Calu3 (cell line): ENCODE data around the gene NPM3. TPM values are rescaled to one million over a fixed set of nuclear protein-coding genes. Genes with fewer than 3 reads are reported as not detected.
A peak's percentile ranks its signal among the peaks of the same experiment; 100 is the strongest.

ENCODE experiments used
- BruUV-seq: library from RNA; stranded (reverse); fragments of 400-500 nt; replicated peaks from 2 replicates; lab custom pipeline; 2021; lab: Mats Ljungman, UMichigan
- CTCF ChIA-PET: fragments of 300-600 bp; sonication (Branson Sonifier 250); formaldehyde crosslinking; loops from one replicate; lab custom pipeline; 2022; ENCODE audit warnings: antibody characterized with exemption; lab: Charles Lee
- DNase-seq: peaks from one replicate; pipeline ENCODE4 v3.0.0; 2022
- H3K27ac Mint-ChIP-seq: one replicate; pipeline ENCODE4 v1.8.0; 2022; ENCODE audit warnings: mixed read lengths; ENCODE audit not compliant: unreplicated experiment
- H3K27me3 Mint-ChIP-seq: one replicate; pipeline ENCODE4 v1.8.0; 2022; ENCODE audit warnings: mixed read lengths; ENCODE audit not compliant: unreplicated experiment
- H3K36me3 Mint-ChIP-seq: one replicate; pipeline ENCODE4 v1.8.0; 2022; ENCODE audit warnings: mild to moderate bottlenecking, moderate library complexity, mixed read lengths; ENCODE audit not compliant: insufficient read depth, unreplicated experiment
- H3K4me1 Mint-ChIP-seq: one replicate; pipeline ENCODE4 v1.8.0; 2022; ENCODE audit warnings: mild to moderate bottlenecking, low read depth, mixed read lengths; ENCODE audit not compliant: unreplicated experiment
- H3K4me3 Mint-ChIP-seq: one replicate; pipeline ENCODE4 v1.8.0; 2022; ENCODE audit warnings: mild to moderate bottlenecking, low read depth, moderate library complexity, mixed read lengths; ENCODE audit not compliant: unreplicated experiment
- H3K9me3 Mint-ChIP-seq: one replicate; pipeline ENCODE4 v1.8.0; 2022; ENCODE audit warnings: low read depth, mixed read lengths; ENCODE audit not compliant: unreplicated experiment
- intact Hi-C: fragments of 100-400 bp; cut with micrococcal nuclease; formaldehyde crosslinking; loops from one replicate; pipeline ENCODE4 v1.10.0; 2022; ENCODE audit not compliant: unreplicated experiment
- total RNA-seq: library from RNA; stranded (reverse); gene quantifications from 2 replicates; pipeline ENCODE4 v1.2.3, GENCODE V29; 2022
- TF ChIP-seq, protein P1 (sequence below): fragments of 200-600 bp; IDR thresholded peaks from one replicate; pipeline ENCODE4 v1.8.0; 2022; ENCODE audit warnings: antibody characterized with exemption; ENCODE audit not compliant: unreplicated experiment

The NPM3 gene
- total RNA-seq, 1 experiment from 2014 or later = 51.5 TPM

DNA sequence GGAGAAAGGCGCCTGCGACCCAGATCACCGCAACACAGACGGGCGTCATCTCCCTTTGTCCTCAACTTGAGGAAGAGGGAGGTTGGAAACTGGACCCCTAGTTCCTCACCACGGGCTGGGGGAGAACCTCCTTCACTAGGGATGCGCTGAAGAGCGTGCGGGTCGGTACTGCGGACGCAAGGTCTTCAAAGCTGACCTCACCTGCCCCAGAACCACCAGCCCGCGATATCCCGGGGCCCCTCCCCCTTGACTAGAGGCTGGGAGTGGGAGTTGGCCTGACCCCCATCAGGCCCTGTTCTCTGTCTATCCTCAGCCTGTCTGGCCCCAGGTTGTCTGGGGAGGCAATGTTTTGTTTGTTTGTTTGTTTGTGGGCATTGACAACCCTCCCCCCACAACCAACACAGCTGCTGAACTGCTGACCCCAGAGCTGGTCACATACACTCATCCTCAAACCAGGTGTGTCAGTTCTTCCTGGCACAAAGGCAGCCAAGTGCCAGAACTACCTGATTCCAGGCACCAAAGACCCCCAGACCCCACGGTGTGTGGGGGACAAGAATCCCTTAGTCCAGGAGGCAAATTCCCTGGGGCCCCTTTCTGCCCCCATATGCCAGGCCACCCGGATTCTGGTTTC is 2.9 kb downstream of the NPM3 start:
- TF ChIP-seq, protein P1, sequence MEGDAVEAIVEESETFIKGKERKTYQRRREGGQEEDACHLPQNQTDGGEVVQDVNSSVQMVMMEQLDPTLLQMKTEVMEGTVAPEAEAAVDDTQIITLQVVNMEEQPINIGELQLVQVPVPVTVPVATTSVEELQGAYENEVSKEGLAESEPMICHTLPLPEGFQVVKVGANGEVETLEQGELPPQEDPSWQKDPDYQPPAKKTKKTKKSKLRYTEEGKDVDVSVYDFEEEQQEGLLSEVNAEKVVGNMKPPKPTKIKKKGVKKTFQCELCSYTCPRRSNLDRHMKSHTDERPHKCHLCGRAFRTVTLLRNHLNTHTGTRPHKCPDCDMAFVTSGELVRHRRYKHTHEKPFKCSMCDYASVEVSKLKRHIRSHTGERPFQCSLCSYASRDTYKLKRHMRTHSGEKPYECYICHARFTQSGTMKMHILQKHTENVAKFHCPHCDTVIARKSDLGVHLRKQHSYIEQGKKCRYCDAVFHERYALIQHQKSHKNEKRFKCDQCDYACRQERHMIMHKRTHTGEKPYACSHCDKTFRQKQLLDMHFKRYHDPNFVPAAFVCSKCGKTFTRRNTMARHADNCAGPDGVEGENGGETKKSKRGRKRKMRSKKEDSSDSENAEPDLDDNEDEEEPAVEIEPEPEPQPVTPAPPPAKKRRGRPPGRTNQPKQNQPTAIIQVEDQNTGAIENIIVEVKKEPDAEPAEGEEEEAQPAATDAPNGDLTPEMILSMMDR = no peak
- Mint-ChIP-seq H3K4me1 (peaks cover 44% of the 10 kb centered on the region), H3K36me3 (peaks cover 40% of the 10 kb centered on the region), H3K4me3 (peak overlapping the region; percentile 68), H3K27me3 (peaks cover 34% of the 10 kb centered on the region), H3K27ac (no peak overlapping the region), H3K9me3 (no peaks in the 10 kb centered on the region)
- intact Hi-C loops = loop anchor here (2.0 kb wide), 1 partner anchor 178 kb away; no protein-coding TSS in a partner anchor
- BruUV-seq = no TSS peak
- CTCF ChIA-PET = interaction anchor here (0.6 to 2.9 kb wide), 3 partner anchors 11 to 209 kb away, joined by 3 to 34 read pairs (median 4); no protein-coding TSS in a partner anchor
- DNase-seq = no peak

GRCh38 chr10:101779544-101780186 is 3.6 kb downstream of the NPM3 start:
- Mint-ChIP-seq H3K9me3 (no peaks in the 10 kb centered on the region), H3K27me3 (peaks cover 39% of the 10 kb centered on the region), H3K4me1 (peaks cover 39% of the 10 kb centered on the region), H3K27ac (no peak overlapping the region), H3K36me3 (peaks cover 33% of the 10 kb centered on the region), H3K4me3 (peak overlapping the region; percentile 68)
- DNase-seq = peak; percentile 83
- TF ChIP-seq, protein P1 = peak; percentile 54
- intact Hi-C loops = loop anchor here (2.0 kb wide), 1 partner anchor 177 kb away; no protein-coding TSS in a partner anchor
- CTCF ChIA-PET = interaction anchor here (1.4 to 2.9 kb wide), 2 partner anchors 176 to 177 kb away, joined by 9 to 34 read pairs; no protein-coding TSS in a partner anchor
- no TSS peak for BruUV-seq

DNA sequence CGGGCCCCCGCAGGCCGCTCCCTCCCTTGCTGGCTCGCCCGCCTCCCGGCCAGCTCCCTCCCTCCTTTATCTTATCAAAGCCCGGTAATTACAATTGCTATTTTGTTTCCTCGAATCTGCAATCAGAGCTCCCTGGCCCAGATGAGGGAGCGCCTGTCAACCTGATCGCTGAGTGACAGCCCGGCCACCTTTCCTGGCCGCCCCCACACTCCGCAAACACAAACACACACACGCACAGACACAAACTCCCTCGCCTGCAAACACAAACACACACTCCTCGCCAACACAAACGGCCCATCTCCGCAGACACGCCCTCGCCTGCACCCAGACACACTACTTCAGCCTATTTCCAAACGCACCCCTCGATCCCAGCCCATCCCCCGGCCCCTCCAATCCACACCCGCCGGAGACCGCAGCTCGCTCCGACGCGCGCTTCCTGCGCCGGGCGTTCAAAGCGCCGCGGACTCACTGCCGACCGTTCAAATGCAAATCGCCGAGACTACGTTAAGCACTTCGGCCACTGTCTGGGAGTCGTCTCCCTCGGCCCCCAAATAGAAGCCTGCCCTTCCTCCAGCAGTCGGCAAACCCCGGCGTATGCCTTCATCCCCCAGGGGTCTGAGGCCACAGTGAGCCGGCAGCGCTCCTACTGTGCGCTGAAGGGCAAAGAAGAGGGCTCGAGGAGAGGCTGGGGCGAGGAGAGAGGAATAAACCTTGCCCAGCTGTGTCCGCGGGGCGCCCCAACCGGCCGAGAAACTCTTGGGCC is 4.3 kb downstream of the NPM3 start:
- DNase-seq = peak; percentile 14
- TF ChIP-seq, protein P1 = no peak
- CTCF ChIA-PET = interaction anchor here (0.5 to 1.4 kb wide), 2 partner anchors 176 to 565 kb away, joined by 7 to 9 read pairs; no protein-coding TSS in a partner anchor

GRCh38 chr10:101778151-101778780 is 5.0 kb downstream of the NPM3 start:
- CTCF ChIA-PET = interaction anchor here (0.5 to 1.4 kb wide), 2 partner anchors 176 to 564 kb away, joined by 7 to 9 read pairs; no protein-coding TSS in a partner anchor
- DNase-seq = no peak
- Mint-ChIP-seq H3K4me3 (peak overlapping the region; percentile 68), H3K36me3 (peaks cover 26% of the 10 kb centered on the region), H3K9me3 (no peaks in the 10 kb centered on the region), H3K27ac (no peak overlapping the region), H3K27me3 (peaks cover 53% of the 10 kb centered on the region), H3K4me1 (peaks cover 25% of the 10 kb centered on the region)
- intact Hi-C loops = no loop called here
- no TSS peak for BruUV-seq
- TF ChIP-seq, protein P1 = no peak

More for the DNA sequence above, 4.3 kb downstream of the NPM3 start:
- Mint-ChIP-seq H3K36me3 (peaks cover 33% of the 10 kb centered on the region), H3K4me1 (peaks cover 32% of the 10 kb centered on the region), H3K27me3 (peaks cover 46% of the 10 kb centered on the region), H3K9me3 (no peaks in the 10 kb centered on the region), H3K27ac (no peak overlapping the region), H3K4me3 (peak overlapping the region; percentile 68)
- intact Hi-C loops = no loop called here
- no TSS peak for BruUV-seq
